ENCODE measurements around the gene PAK1. TPM values are rescaled to one million over a fixed set of nuclear protein-coding genes. Genes with fewer than 3 reads are reported as not detected.

PAK1 gene
- total and polyA plus RNA-seq, 2 of the 8 experiments (the other 6 are each of a cell fraction or from before 2014, with no cell fraction given), result 87.7 to 151 TPM

DNA sequence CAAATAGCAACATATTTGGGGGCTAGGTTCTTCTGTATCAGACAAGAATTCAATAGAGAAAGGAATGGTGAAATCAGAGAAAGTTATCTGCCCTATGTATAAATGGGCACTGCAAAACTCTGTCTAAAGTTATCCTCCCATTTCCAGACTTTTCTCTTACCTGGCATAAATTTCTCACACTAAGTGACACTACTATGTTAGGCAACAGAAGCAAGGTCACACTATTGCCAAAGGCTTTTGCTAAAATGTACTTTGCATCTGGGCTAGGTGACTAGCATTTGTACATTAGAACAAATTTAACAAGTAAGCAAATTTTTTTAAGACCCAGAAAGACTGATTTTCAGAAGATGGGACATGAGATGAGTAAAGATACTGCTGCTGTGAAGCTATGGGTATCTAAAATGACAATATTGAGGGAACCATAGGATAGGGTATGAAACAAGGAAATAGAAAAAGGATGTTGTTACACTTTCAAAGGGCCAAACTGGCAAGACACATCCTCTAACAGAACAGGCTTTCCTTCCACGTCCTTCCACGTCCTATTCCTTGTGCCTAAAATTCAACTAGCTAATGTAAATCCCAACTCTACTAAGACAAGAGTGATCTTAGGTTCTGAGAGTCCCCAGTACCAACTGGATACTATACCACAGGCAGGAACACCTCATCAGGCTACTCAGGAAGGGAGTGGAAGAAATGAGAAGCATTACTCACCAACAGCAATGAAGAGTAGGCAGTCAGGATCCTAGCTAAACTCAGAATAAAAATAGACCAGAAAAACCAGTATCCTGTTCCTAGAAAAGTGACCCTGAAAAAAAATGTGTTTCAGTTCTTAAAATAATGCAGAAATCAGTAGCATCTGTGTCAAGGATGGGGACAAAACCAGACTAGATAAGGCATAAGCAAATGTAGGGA lies 195.0 kb downstream of the PAK1 start (continued):
- TF ChIP-seq POLR2A (IDR thresholded peaks at IDR 0.05; ENCODE audit: control extremely low read depth in 1 of 2, low read depth in 2 of 2, low read length in 2 of 2), result no peak
